Measurements from ENCODE around the gene TMOD4.

- TF ChIP-seq CTCF (IDR thresholded peaks at IDR 0.05; ENCODE audit: insufficient read depth, low read length) = no peak
- no peak for TF ChIP-seq POLR2AphosphoS5 (IDR thresholded peaks at IDR 0.05; ENCODE audit: low read depth)
- no peak for TF ChIP-seq SPI1 (IDR thresholded peaks at IDR 0.05; ENCODE audit: borderline replicate concordance, low read depth)
Observed at GRCh38 chr1:151193304-151193703, 17.5 kb upstream of the TMOD4 start.

All from HL-60 (cell line).